Osteocyte (in vitro differentiated cells): Measurements from ENCODE around the gene PHYHIPL. TPM values are rescaled to one million over a fixed set of nuclear protein-coding genes. Genes with fewer than 3 reads are reported as not detected.
A peak's percentile ranks its signal among the peaks of the same experiment; 100 is the strongest.

ENCODE experiments used
- DNase-seq: peaks from one replicate; pipeline ENCODE4 v3.0.0; 2021; ENCODE audit warnings: mixed read lengths; ENCODE audit not compliant: unreplicated experiment; ENCODE audit errors: extremely low spot score
- H3K27ac Mint-ChIP-seq: one replicate; pipeline ENCODE4 v1.8.0; 2021; ENCODE audit warnings: mild to moderate bottlenecking, mixed read lengths; ENCODE audit not compliant: unreplicated experiment
- H3K27me3 Mint-ChIP-seq: one replicate; pipeline ENCODE4 v1.8.0; 2021; ENCODE audit warnings: mixed read lengths; ENCODE audit not compliant: unreplicated experiment
- H3K36me3 Mint-ChIP-seq: one replicate; pipeline ENCODE4 v1.8.0; 2021; ENCODE audit warnings: mixed read lengths; ENCODE audit not compliant: unreplicated experiment
- H3K4me1 Mint-ChIP-seq: one replicate; pipeline ENCODE4 v1.8.0; 2021; ENCODE audit warnings: mixed read lengths; ENCODE audit not compliant: unreplicated experiment
- H3K4me3 Mint-ChIP-seq: one replicate; pipeline ENCODE4 v1.8.0; 2021; ENCODE audit warnings: mild to moderate bottlenecking, moderate library complexity, mixed read lengths; ENCODE audit not compliant: unreplicated experiment
- H3K9me3 Mint-ChIP-seq: one replicate; pipeline ENCODE4 v1.8.0; 2021; ENCODE audit warnings: mixed read lengths; ENCODE audit not compliant: unreplicated experiment
- CTCF ChIP-seq: fragments of 200-600 bp; sonication (generic); IDR thresholded peaks from 2 replicates; pipeline ENCODE4 v1.5.0; 2021; ENCODE audit warnings: antibody characterized with exemption, mild to moderate bottlenecking, moderate library complexity
- long read RNA-seq: library from polyadenylated mRNA; unstranded; transcript quantifications from one replicate; pipeline ENCODE4 v2.0.0, GENCODE V29; 2021
- total RNA-seq: library from RNA; stranded (reverse); gene quantifications from 2 replicates; pipeline ENCODE4 v1.2.1, GENCODE V29; 2021

Gene PHYHIPL
- not detected in 2 replicates for total RNA-seq
- long read RNA-seq, result 0 reads

GRCh38 chr10:59176241-59177030 lies at the start of gene PHYHIPL:
PHYHIPL (plus strand) TSS chr10:59176643; CDS start chr10:59176854, 211 bp downstream.
- Mint-ChIP-seq H3K9me3 (no peaks in the 10 kb centered on the region), H3K4me3 (peak within 1 kb of the TSS; percentile 77), H3K27me3 (peaks cover 61% of the 10 kb centered on the region), H3K4me1 (peaks cover 12% of the 10 kb centered on the region), H3K27ac (no peak within 1 kb of the TSS), H3K36me3 (no peaks in the 10 kb centered on the region)
- DNase-seq, result no peak
- TF ChIP-seq CTCF, result no peak

DNA sequence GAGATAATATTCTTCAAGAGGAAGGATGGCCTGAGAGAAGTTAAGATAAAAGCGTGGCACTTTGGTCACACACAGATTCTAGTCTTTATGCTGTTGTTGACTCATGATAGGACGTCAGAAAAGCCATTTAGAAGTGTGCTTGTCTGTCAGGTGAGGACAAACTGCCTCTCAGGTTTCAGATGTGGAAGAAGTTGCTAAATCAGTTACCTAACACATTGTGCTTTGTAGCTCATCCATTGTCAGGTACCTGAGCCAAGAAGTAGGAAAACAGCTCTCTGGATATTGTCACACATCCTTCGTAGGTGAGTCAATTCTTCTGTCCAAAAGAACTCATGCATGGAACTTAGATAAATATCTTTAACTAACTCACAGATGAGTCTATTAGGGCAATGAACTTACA lies 49.5 kb upstream of the PHYHIPL start:
- Mint-ChIP-seq H3K27ac (no peak overlapping the region), H3K4me3 (no peak overlapping the region), H3K9me3 (no peaks in the 10 kb centered on the region), H3K4me1 (no peaks in the 10 kb centered on the region), H3K27me3 (peaks cover 49% of the 10 kb centered on the region), H3K36me3 (no peaks in the 10 kb centered on the region)
- DNase-seq, result no peak
- TF ChIP-seq CTCF, result no peak

DNA sequence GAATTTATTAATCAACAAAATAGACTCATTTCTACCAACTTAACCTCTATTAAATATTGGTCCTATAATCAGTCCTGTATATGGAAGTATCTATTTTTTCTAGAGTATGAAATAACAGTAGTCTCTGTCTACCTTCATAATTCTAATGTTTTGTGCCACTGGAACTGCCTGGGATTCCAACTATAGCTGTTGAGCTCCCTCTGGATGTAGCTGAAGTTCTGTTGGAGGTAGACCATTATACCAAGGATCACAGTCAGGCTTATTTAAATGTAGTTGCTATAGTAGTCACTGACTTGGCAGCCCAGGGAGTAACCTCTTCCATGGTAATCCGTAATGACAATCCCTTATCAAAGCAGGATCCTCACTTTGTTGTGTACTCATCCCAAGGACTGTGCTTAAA lies 48.5 kb upstream of the PHYHIPL start:
- H3K27me3 Mint-ChIP-seq, result peaks cover 57% of the 10 kb centered on the region
- no peaks in the 10 kb centered on the region for H3K4me1 Mint-ChIP-seq
- no peak overlapping the region for H3K27ac Mint-ChIP-seq
- H3K9me3 Mint-ChIP-seq, result no peaks in the 10 kb centered on the region
- no peak for DNase-seq
- no peak for TF ChIP-seq CTCF
- H3K36me3 Mint-ChIP-seq, result no peaks in the 10 kb centered on the region
- no peak overlapping the region for H3K4me3 Mint-ChIP-seq

GRCh38 chr10:59129867-59130266 lies 46.6 kb upstream of the PHYHIPL start:
- Mint-ChIP-seq H3K4me1 (no peaks in the 10 kb centered on the region), H3K27ac (no peak overlapping the region), H3K9me3 (no peaks in the 10 kb centered on the region), H3K36me3 (no peaks in the 10 kb centered on the region), H3K4me3 (no peak overlapping the region), H3K27me3 (peaks cover 57% of the 10 kb centered on the region)
- no peak for DNase-seq
- TF ChIP-seq CTCF, result no peak

DNA sequence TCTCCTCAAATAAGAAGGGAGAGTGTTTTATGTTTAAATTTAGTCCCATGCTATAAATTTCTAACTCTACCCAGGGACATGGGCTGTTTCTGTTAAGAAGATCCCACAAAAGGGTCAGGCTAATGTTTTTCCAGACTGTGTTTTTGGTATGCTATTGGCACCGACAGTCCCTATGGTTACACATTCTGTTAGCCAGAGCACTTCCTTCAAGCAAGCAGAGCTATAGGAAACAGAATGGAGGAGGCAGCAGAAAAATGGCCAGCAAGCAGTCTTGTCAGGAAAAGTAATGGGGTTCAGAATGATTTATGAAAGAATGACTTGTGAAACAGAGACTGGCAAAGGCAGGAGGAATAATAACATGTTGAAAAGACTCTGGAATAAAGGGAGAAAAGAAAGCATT lies 44.8 kb upstream of the PHYHIPL start:
- H3K4me3 Mint-ChIP-seq, result no peak overlapping the region
- no peaks in the 10 kb centered on the region for H3K9me3 Mint-ChIP-seq
- no peaks in the 10 kb centered on the region for H3K36me3 Mint-ChIP-seq
- no peak overlapping the region for H3K27ac Mint-ChIP-seq
- no peak for TF ChIP-seq CTCF
- no peaks in the 10 kb centered on the region for H3K4me1 Mint-ChIP-seq
- peaks cover 42% of the 10 kb centered on the region for H3K27me3 Mint-ChIP-seq
- DNase-seq, result no peak
